Esophagus muscularis mucosa (tissue), 3 donors: Measurements from ENCODE around the gene PRDM15.

Source experiments
- CTCF ChIP-seq, 3 experiments: fragments of 200-600 bp in 2 of 3; fragments of 450-650 bp in 1 of 3; sonication (generic) in 2 of 3; IDR thresholded peaks; one replicate each; pipeline ENCODE4 v1.5.1; 2017 to 2019; ENCODE audit warnings: antibody characterized with exemption in 3 of 3, mild to moderate bottlenecking in 2 of 3, moderate library complexity in 1 of 3
- POLR2A ChIP-seq: fragments of 450-650 bp; IDR thresholded peaks from one replicate; pipeline ENCODE4 v1.6.1; 2017; ENCODE audit warnings: antibody characterized with exemption, moderate library complexity, mild to moderate bottlenecking, low read depth

DNA sequence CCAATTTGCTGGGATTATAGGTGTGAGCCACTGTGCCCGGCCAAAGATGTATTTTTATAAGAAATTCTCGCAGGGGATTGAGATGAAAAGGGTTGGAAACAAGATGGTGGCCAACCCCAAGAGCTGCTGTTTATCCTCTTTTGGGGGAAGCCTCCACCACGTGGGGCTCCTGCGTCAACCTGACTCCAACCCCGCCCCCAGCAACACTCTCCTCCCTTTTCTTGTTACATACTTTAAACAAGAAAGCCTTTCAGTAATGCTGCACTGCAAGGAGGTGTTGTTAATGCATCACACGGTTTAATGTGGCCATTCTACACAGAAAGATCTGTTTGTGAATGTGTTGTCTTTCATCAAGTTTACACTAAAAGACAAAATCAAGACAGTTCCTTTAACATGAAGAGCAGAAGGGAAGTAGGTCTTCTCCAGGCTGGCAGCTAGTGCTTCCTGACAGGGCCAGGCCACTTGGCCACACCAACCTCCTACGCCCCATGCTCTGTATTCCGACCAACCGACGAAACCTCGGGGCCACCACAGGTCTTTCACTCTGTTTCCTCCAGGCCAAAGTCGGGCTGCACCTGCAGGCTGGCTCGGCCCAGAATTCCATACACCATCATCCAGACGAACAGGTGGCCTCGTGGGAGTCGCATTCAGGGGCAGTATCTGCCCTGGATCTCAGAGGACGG, 48.7 kb upstream of the PRDM15 start:
- TF ChIP-seq CTCF (IDR thresholded peaks at IDR 0.05) (no peak), POLR2A (no peak)
